SU-DHL-6 (cell line): ENCODE results near the gene FANK1.

Source experiments
- H2AFZ ChIP-seq: fragments of 200-600 bp; sonication (generic); 2 replicates; pipeline ENCODE4 v1.6.1; 2014; ENCODE audit warnings: low read depth, mild to moderate bottlenecking, moderate library complexity, mixed read lengths, antibody characterized with exemption, low read length; ENCODE audit not compliant: severe bottlenecking
- H3F3A ChIP-seq: fragments of 200-600 bp; shearing (Covaris generic); 2 replicates; pipeline ENCODE4 v1.6.0; 2016; ENCODE audit warnings: antibody characterized with exemption, mild to moderate bottlenecking; ENCODE audit not compliant: insufficient read depth
- H3K27ac ChIP-seq: fragments of 200-600 bp; sonication (generic); 2 replicates; pipeline ENCODE4 v1.5.1; 2016; ENCODE audit warnings: low read depth, mild to moderate bottlenecking, low read length, moderate library complexity, mixed read lengths
- H3K27me3 ChIP-seq: fragments of 200-600 bp; sonication (generic), shearing (Covaris generic); 2 replicates; pipeline ENCODE4 v1.6.0; 2014; ENCODE audit warnings: mild to moderate bottlenecking, low read length
- H3K36me3 ChIP-seq: fragments of 200-600 bp; sonication (generic); 2 replicates; pipeline ENCODE4 v1.6.1; 2014; ENCODE audit warnings: mild to moderate bottlenecking, low read length, mixed read lengths
- H3K4me2 ChIP-seq: fragments of 300-600, 200-600 bp; shearing (Covaris generic), sonication (generic); 2 replicates; pipeline ENCODE4 v1.6.0; 2014; ENCODE audit warnings: low read length, low read depth, mild to moderate bottlenecking; ENCODE audit not compliant: poor library complexity, severe bottlenecking
- H3K4me3 ChIP-seq: fragments of 200-600 bp; sonication (generic); 2 replicates; pipeline ENCODE4 v1.5.1; 2014; ENCODE audit warnings: antibody characterized with exemption, low read length, mild to moderate bottlenecking, mixed read lengths; ENCODE audit not compliant: insufficient read depth, poor library complexity, severe bottlenecking
- H3K79me2 ChIP-seq: fragments of 200-600 bp; sonication (generic); 2 replicates; pipeline ENCODE4 v1.6.1; 2014; ENCODE audit warnings: mild to moderate bottlenecking, low read length, moderate library complexity; ENCODE audit not compliant: insufficient read depth
- H3K9ac ChIP-seq: fragments of 200-600 bp; sonication (generic); 2 replicates; pipeline ENCODE4 v1.7.0; 2014; ENCODE audit warnings: mild to moderate bottlenecking, low read length
- H3K9me2 ChIP-seq: fragments of 200-600 bp; sonication (generic); replicated peaks from 2 replicates; pipeline ENCODE4 v1.6.1; 2014; ENCODE audit warnings: low read length; ENCODE audit not compliant: insufficient read depth
- H3K9me3 ChIP-seq: fragments of 200-600 bp; sonication (generic); 2 replicates; pipeline ENCODE4 v1.6.1; 2014; ENCODE audit warnings: low read length, mixed read lengths; ENCODE audit not compliant: insufficient read depth
- H4K20me1 ChIP-seq: fragments of 200-600 bp; sonication (generic); 2 replicates; pipeline ENCODE4 v1.6.1; 2014; ENCODE audit warnings: low read depth, mild to moderate bottlenecking, antibody characterized with exemption, low read length, moderate library complexity, mixed read lengths
- CTCF ChIP-seq: fragments of 200-600 bp; sonication (generic); IDR thresholded peaks from one replicate; pipeline ENCODE4 v1.5.1; 2017; ENCODE audit warnings: antibody characterized with exemption, mild to moderate bottlenecking, low read length, moderate library complexity; ENCODE audit not compliant: insufficient read depth, poor library complexity, severe bottlenecking
- EZH2phosphoT487 ChIP-seq: fragments of 200-600 bp; sonication (generic), shearing (Covaris generic); conservative IDR thresholded peaks from 2 replicates; pipeline ENCODE4 v1.6.1; 2018; ENCODE audit warnings: mild to moderate bottlenecking, antibody characterized with exemption, low read length, moderate library complexity, mixed read lengths

Gene FANK1

GRCh38 chr10:126027692-126028091 is 131.3 kb downstream of the FANK1 start:
- no peaks in the 10 kb centered on the region for H3K27me3 ChIP-seq
- H2AFZ ChIP-seq, result no peak overlapping the region
- H3K9me2 ChIP-seq, result no peaks in the 10 kb centered on the region
- H3K27ac ChIP-seq, result no peak overlapping the region
- H3K36me3 ChIP-seq, result no peaks in the 10 kb centered on the region
- H3K9ac ChIP-seq, result no peak overlapping the region
- H3K79me2 ChIP-seq, result no peaks in the 10 kb centered on the region
- H3K9me3 ChIP-seq, result no peaks in the 10 kb centered on the region
- no peak overlapping the region for H3K4me2 ChIP-seq
- no peaks in the 10 kb centered on the region for H4K20me1 ChIP-seq
- no peaks in the 10 kb centered on the region for H3F3A ChIP-seq
- no peak overlapping the region for H3K4me3 ChIP-seq
- no peak for TF ChIP-seq CTCF
- no peak for TF ChIP-seq EZH2phosphoT487

- TF ChIP-seq CTCF (no peak), EZH2phosphoT487 (no peak)
- H2AFZ ChIP-seq, result no peak overlapping the region
- H3K79me2 ChIP-seq, result no peaks in the 10 kb centered on the region
- H3K4me3 ChIP-seq, result no peak overlapping the region
- no peaks in the 10 kb centered on the region for H3F3A ChIP-seq
- no peak overlapping the region for H3K9ac ChIP-seq
- H3K4me2 ChIP-seq, result no peak overlapping the region
- no peaks in the 10 kb centered on the region for H4K20me1 ChIP-seq
- no peak overlapping the region for H3K27ac ChIP-seq
- H3K36me3 ChIP-seq, result no peaks in the 10 kb centered on the region; the same call in 1 of the 2 replicates
- no peaks in the 10 kb centered on the region for H3K27me3 ChIP-seq
- H3K9me2 ChIP-seq, result no peaks in the 10 kb centered on the region
- H3K9me3 ChIP-seq, result peaks cover 13% of the 10 kb centered on the region; the same call in 1 of the 2 replicates
These were observed 133.6 kb downstream of the FANK1 start for GRCh38 chr10:126029999-126030398.

- Histone ChIP-seq H3K9ac (no peak overlapping the region), H3F3A (no peaks in the 10 kb centered on the region), H3K4me3 (no peak overlapping the region), H3K9me3 (peaks cover 13% of the 10 kb centered on the region; the same call in 1 of the 2 replicates), H4K20me1 (no peaks in the 10 kb centered on the region), H3K27me3 (no peaks in the 10 kb centered on the region), H3K9me2 (no peaks in the 10 kb centered on the region), H2AFZ (no peak overlapping the region), H3K4me2 (no peak overlapping the region), H3K27ac (no peak overlapping the region), H3K36me3 (no peaks in the 10 kb centered on the region; the same call in 1 of the 2 replicates), H3K79me2 (no peaks in the 10 kb centered on the region)
- no peak for TF ChIP-seq CTCF
- no peak for TF ChIP-seq EZH2phosphoT487
These were observed 138.2 kb downstream of the FANK1 start for GRCh38 chr10:126034586-126034985.

- Histone ChIP-seq H3K9ac (no peak overlapping the region), H3K4me3 (no peak overlapping the region), H4K20me1 (no peaks in the 10 kb centered on the region), H3K79me2 (no peaks in the 10 kb centered on the region), H2AFZ (no peak overlapping the region), H3K27me3 (no peaks in the 10 kb centered on the region), H3K9me3 (peaks cover 13% of the 10 kb centered on the region; the same call in 1 of the 2 replicates), H3K4me2 (peak overlapping the region; percentile 8), H3K36me3 (no peaks in the 10 kb centered on the region; the same call in 1 of the 2 replicates), H3K27ac (no peak overlapping the region), H3K9me2 (no peaks in the 10 kb centered on the region), H3F3A (no peaks in the 10 kb centered on the region)
- TF ChIP-seq CTCF, result no peak
- TF ChIP-seq EZH2phosphoT487, result no peak
These were observed 140.2 kb downstream of the FANK1 start for GRCh38 chr10:126036515-126036914.
